HG02938 (cell line): ENCODE measurements around the gene USP13.

Experiments
- ATAC-seq: cut with Tn5 transposase; IDR thresholded peaks from one replicate; pipeline ENCODE4 v1.9.1; 2021; ENCODE audit warnings: mild to moderate bottlenecking, moderate library complexity; ENCODE audit not compliant: unreplicated experiment

The USP13 gene

DNA sequence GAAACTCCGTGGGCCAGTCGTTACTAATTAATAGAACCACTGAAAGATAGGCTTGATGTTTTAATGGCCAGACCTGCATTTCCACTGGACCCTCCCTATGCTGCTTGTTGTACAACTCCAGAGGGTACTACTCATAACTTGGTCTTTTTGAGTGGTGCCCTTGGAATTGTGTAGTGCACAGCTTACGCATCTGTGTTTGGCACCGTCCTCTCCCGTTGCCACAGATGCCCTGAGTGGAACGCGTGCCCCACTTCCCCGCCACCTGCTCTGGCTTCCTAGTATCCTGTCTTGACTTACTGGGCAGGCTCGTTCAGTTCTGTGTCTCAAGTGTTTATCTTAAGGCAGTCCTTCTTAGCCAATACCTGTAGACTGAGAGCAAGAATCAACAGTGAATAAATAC is 78.7 kb downstream of the USP13 start:
- ATAC-seq: no peak

- no peak for ATAC-seq
Measured at GRCh38 chr3:179732661-179733348, 80.0 kb downstream of the USP13 start.

GRCh38 chr3:179733797-179734196 is 81.0 kb downstream of the USP13 start:
- no peak for ATAC-seq

GRCh38 chr3:179734497-179735281 is 81.8 kb downstream of the USP13 start:
- ATAC-seq: no peak

- no peak for ATAC-seq
Measured at GRCh38 chr3:179735321-179735720, 82.5 kb downstream of the USP13 start.

GRCh38 chr3:179738998-179739397 is 86.2 kb downstream of the USP13 start:
- ATAC-seq: no peak

DNA sequence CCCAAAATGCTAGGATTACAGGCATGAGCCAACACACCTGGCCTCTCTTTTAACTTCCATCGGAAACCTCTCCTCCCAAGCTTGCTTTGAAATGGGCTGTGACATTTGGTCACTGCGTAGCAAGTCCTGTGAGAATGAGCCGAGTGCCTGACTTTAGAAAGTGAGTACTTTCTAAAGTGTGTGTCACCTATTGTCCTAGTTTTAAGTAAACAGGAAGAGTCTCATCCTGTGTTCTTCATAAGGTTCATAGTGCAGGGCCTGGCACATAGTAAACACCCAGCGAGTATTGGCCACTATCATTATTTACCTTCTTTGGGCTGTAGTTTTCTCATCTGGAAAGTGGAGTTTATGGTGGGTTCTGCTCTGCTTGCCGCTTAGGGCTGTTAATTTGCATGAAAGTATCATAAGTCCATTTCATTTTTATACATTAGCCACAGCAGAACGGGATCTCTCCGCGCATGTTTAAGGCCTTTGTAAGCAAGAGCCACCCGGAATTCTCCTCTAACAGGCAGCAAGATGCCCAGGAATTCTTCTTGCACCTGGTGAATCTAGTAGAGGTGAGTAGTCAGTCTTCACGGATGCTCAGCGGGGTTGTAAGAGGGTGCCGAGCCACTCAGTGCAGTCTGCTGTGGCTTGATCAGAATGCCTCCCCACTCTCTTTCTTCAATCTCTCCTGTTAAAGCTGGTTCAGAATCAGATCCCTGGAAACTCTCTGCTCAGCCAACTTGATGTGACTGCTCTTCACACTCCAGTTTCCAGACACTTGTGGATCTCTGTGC is 87.2 kb downstream of the USP13 start:
- no peak for ATAC-seq

- ATAC-seq: no peak
Measured at GRCh38 chr3:179743913-179744312, 91.1 kb downstream of the USP13 start.

DNA sequence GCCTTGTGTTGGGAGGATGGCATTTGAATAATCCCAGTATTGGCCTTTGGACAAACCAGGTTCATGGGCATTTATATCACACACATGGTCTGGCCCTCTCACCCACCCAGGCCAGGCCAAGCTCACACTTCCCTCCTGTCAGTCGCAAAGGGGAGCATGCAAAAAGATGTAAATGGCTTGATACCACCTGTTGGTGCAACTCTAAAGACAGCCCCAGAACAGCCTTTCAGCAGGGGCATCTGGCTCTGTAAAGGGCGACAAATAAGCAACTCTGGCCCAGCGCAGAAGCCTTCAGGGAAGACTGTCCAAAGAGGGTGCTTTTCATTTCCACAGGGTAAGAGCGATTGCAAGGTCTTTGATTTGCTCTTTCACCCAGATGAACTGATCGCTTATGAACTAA is 91.8 kb downstream of the USP13 start:
- ATAC-seq: no peak

DNA sequence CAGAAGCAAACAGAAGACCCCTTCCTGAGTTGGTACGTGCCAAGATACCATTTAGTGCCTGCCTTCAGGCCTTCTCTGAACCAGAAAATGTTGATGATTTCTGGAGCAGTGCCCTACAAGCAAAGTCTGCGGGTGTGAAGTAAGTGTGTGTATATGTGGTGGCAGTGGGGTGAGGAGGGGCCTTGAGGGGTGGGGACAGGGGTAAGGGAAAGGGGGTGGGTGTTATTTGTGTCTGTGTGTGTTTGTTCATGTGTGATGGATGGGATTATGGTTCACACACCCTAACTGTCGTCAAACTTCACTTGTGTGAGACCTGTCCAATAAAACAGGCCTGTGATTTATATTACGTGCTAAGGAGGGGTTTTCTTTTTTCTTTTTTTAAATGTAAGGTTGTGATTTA is 92.2 kb downstream of the USP13 start:
- ATAC-seq: no peak

GRCh38 chr3:179745716-179746115 is 92.9 kb downstream of the USP13 start:
- ATAC-seq: no peak

GRCh38 chr3:179750720-179751328 is 98.0 kb downstream of the USP13 start:
- ATAC-seq: no peak

- ATAC-seq: no peak
Measured at GRCh38 chr3:179760944-179761343, 108.1 kb downstream of the USP13 start.

DNA sequence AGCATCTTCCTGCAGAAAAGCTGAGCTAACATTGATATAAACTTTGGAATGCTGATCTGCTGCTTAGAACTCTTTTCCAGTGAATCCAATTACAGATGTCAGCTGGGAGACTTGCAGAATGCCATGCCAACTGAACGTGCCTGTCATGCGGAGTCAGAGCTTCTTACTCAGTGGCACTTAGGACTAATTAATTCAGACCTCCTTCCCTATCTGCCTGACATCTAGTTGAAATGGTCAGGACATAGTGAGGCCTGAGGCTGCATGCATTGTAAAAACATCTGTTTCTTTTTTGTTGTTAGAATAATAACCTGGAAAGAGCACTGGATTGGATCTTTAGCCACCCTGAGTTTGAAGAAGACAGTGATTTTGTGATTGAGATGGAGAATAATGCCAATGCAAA is 112.6 kb downstream of the USP13 start:
- no peak for ATAC-seq

GRCh38 chr3:179766416-179767133 is 113.7 kb downstream of the USP13 start:
- ATAC-seq: no peak

DNA sequence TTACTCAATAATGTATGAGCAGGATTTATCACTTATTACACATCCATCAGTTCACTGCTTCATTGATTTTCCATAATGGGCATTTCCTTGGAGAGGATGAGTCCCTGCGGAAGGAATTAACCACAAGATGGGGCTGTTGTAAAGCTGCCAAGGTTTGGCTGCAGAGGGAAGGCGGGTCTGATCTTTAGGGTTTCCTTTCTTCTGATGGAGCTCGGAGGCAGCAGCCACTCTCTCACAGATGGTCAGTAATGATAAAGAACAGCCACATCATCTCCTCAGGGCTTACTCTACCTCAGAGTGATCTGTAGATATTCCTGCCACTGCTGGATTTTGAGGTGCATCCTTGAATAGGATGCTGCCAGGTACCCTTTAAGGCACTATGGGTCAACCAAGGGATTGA is 115.2 kb downstream of the USP13 start:
- no peak for ATAC-seq

- no peak for ATAC-seq
Measured at GRCh38 chr3:179769411-179770247, 116.8 kb downstream of the USP13 start.

GRCh38 chr3:179771797-179772196 is 119.0 kb downstream of the USP13 start:
- ATAC-seq: no peak

- no peak for ATAC-seq
Measured at GRCh38 chr3:179772297-179772696, 119.5 kb downstream of the USP13 start.
